SK-N-SH (cell line): Measurements from ENCODE around the gene ISL1. TPM values are rescaled to one million over a fixed set of nuclear protein-coding genes. Genes with fewer than 3 reads are reported as not detected.

ENCODE experiments used
- CTCF ChIA-PET: fragments of 300-600, 350-600 bp; formaldehyde crosslinking; extraction: SDS; loops from one replicate; lab custom pipeline; 2021; lab: Yijun Ruan, JAX
- POLR2A ChIA-PET: fragments of 350-600 bp; sonication (Branson Sonifier 250); formaldehyde crosslinking; extraction: SDS; loops from one replicate; lab custom pipeline; 2020; ENCODE audit warnings: antibody characterized with exemption, inconsistent platforms; lab: Yijun Ruan, JAX
- DNase-seq: peaks from one replicate; pipeline ENCODE4 v3.0.0; 2012
- H2AFZ ChIP-seq: fragments of 200-600 bp; sonication (generic); 2 replicates; pipeline ENCODE4 v1.8.1; 2016; ENCODE audit warnings: antibody characterized with exemption, mild to moderate bottlenecking, low read depth
- H3F3A ChIP-seq: fragments of 200-600 bp; sonication (generic); replicated peaks from 2 replicates; pipeline ENCODE3; 2016; ENCODE audit warnings: antibody characterized with exemption, mild to moderate bottlenecking; ENCODE audit not compliant: insufficient read depth
- H3K27ac ChIP-seq, 2 experiments: fragments of 200-500 bp in 1 of 2; fragments of 200-600 bp in 1 of 2; sonication (Bioruptor generic) in 1 of 2; sonication (generic), shearing (Covaris generic) in 1 of 2; 2 replicates each; pipeline versions ENCODE4 v1.5.1 to v1.6.1; 2014 to 2016; ENCODE audit warnings: low read depth in 2 of 2, inconsistent platforms in 1 of 2, low read length in 1 of 2, mild to moderate bottlenecking in 1 of 2, mixed read lengths in 1 of 2
- H3K27me3 ChIP-seq: fragments of 200-600 bp; sonication (generic), shearing (Covaris generic); 2 replicates; pipeline ENCODE4 v1.6.1; 2016; ENCODE audit warnings: mixed run types; ENCODE audit not compliant: insufficient read depth
- H3K36me3 ChIP-seq, 2 experiments: fragments of 200-500 bp in 1 of 2; fragments of 200-600 bp in 1 of 2; sonication (Bioruptor generic) in 1 of 2; sonication (generic) in 1 of 2; replicated peaks in 1 of 2; 2 replicates each; pipeline versions ENCODE3 to v1.5.1; 2014 to 2016; ENCODE audit warnings: low read length in 1 of 2, mild to moderate bottlenecking in 1 of 2; ENCODE audit not compliant: insufficient read depth in 2 of 2, control insufficient read depth in 1 of 2
- H3K4me1 ChIP-seq, 2 experiments: fragments of 200-500 bp in 1 of 2; fragments of 200-600 bp in 1 of 2; sonication (Bioruptor generic) in 1 of 2; sonication (generic), shearing (Covaris generic) in 1 of 2; 2 replicates each; pipeline versions ENCODE4 v1.5.1 to v1.6.1; 2014 to 2016; ENCODE audit warnings: low read depth in 1 of 2, low read length in 1 of 2, mixed run types in 1 of 2; ENCODE audit not compliant: insufficient read depth in 2 of 2, control insufficient read depth in 1 of 2
- H3K4me2 ChIP-seq: fragments of 200-600 bp; sonication (generic), shearing (Covaris generic); 2 replicates; pipeline ENCODE4 v1.6.1; 2017; ENCODE audit warnings: mixed run types
- H3K4me3 ChIP-seq, 2 experiments: fragments of 200-500 bp in 1 of 2; fragments of 200-600 bp in 1 of 2; sonication (Bioruptor generic) in 1 of 2; sonication (generic), shearing (Covaris generic) in 1 of 2; 2 replicates each; pipeline versions ENCODE4 v1.5.1 to v1.8.1; 2014 to 2016; ENCODE audit warnings: low read depth in 2 of 2, inconsistent platforms in 1 of 2, low read length in 1 of 2, mild to moderate bottlenecking in 1 of 2, mixed read lengths in 1 of 2, moderate library complexity in 1 of 2
- H3K79me2 ChIP-seq: fragments of 200-600 bp; sonication (generic); 2 replicates; pipeline ENCODE4 v1.8.1; 2017; ENCODE audit warnings: mild to moderate bottlenecking; ENCODE audit not compliant: insufficient read depth
- H3K9ac ChIP-seq: fragments of 200-600 bp; sonication (generic); 2 replicates; pipeline ENCODE4 v1.6.1; 2017; ENCODE audit warnings: mixed run types
- H3K9me2 ChIP-seq: fragments of 200-600 bp; sonication (generic); 2 replicates; pipeline ENCODE4 v1.6.1; 2017; ENCODE audit warnings: mixed run types
- H3K9me3 ChIP-seq: fragments of 200-600 bp; sonication (generic); 2 replicates; pipeline ENCODE4 v1.6.1; 2017; ENCODE audit warnings: mixed run types, mild to moderate bottlenecking, moderate library complexity
- H4K20me1 ChIP-seq: fragments of 200-600 bp; sonication (generic); 2 replicates; pipeline ENCODE4 v1.6.1; 2017; ENCODE audit warnings: mild to moderate bottlenecking, mixed run types; ENCODE audit not compliant: insufficient read depth
- CHD2 ChIP-seq: fragments of 150-350 bp; IDR thresholded peaks from 2 replicates; pipeline ENCODE4 v1.6.1; 2018; ENCODE audit warnings: low read length; ENCODE audit not compliant: partially characterized antibody
- EP300 ChIP-seq, 2 experiments: IDR thresholded peaks; 2 replicates each; pipeline versions ENCODE4 v1.4.0 to v1.6.1; 2012; ENCODE audit warnings: borderline replicate concordance in 1 of 2, low read depth in 1 of 2, low read length in 1 of 2
- FOXM1 ChIP-seq: IDR thresholded peaks from 2 replicates; pipeline ENCODE4 v1.4.0; 2012; ENCODE audit warnings: low read depth, mild to moderate bottlenecking
- GABPA ChIP-seq: IDR thresholded peaks from 2 replicates; pipeline ENCODE4 v1.4.0; 2012; ENCODE audit warnings: low read depth, mild to moderate bottlenecking
- JUND ChIP-seq: IDR thresholded peaks from 2 replicates; pipeline ENCODE4 v1.4.0; 2012
- MXI1 ChIP-seq: IDR thresholded peaks from 2 replicates; pipeline ENCODE4 v1.6.1; 2012; ENCODE audit warnings: mild to moderate bottlenecking, low read depth, low read length, improper control_type of control experiment
- NFIC ChIP-seq: IDR thresholded peaks from 2 replicates; pipeline ENCODE4 v1.4.0; 2012; ENCODE audit warnings: borderline replicate concordance
- NRF1 ChIP-seq: IDR thresholded peaks from 2 replicates; pipeline ENCODE4 v1.6.1; 2012; ENCODE audit warnings: low read depth, mild to moderate bottlenecking, low read length
- RAD21 ChIP-seq: IDR thresholded peaks from 2 replicates; pipeline ENCODE4 v1.6.1; 2012; ENCODE audit warnings: mild to moderate bottlenecking, low read length
- RCOR1 ChIP-seq: fragments of 150-350 bp; IDR thresholded peaks from 2 replicates; pipeline ENCODE4 v1.6.1; 2017; ENCODE audit warnings: antibody characterized with exemption, low read length
- RFX5 ChIP-seq: IDR thresholded peaks from 2 replicates; pipeline ENCODE4 v1.6.1; 2012; ENCODE audit warnings: mild to moderate bottlenecking, improper control_type of control experiment, low read length
- RXRA ChIP-seq: IDR thresholded peaks from 2 replicates; pipeline ENCODE4 v1.4.0; 2012; ENCODE audit warnings: low read depth, mild to moderate bottlenecking, borderline replicate concordance
- SIN3A ChIP-seq: IDR thresholded peaks from 2 replicates; pipeline ENCODE4 v1.6.1; 2012; ENCODE audit warnings: low read depth, mild to moderate bottlenecking, low read length, moderate library complexity, borderline replicate concordance
- TAF1 ChIP-seq: IDR thresholded peaks from 2 replicates; pipeline ENCODE4 v1.6.1; 2012; ENCODE audit warnings: low read depth, mild to moderate bottlenecking, low read length, moderate library complexity, borderline replicate concordance
- TCF12 ChIP-seq: IDR thresholded peaks from 2 replicates; pipeline ENCODE4 v1.4.0; 2012
- YY1 ChIP-seq: IDR thresholded peaks from 2 replicates; pipeline ENCODE4 v1.4.0; 2012; ENCODE audit warnings: low read depth, mild to moderate bottlenecking
- WGBS: methylation state at CpG from one replicate; pipeline ENCODE4 v1.1.6; 2017; ENCODE audit warnings: low lambda C conversion rate; 5-methylcytosine and 5-hydroxymethylcytosine counted together
- polyA plus RNA-seq, 3 experiments: library from polyadenylated mRNA; depleted of rRNA; stranded (reverse); fragments of >200 nt; gene quantifications; 2 replicates each; pipeline ENCODE4 v1.2.3, GENCODE V29; 2012
- TF ChIP-seq, protein P1 (sequence below): IDR thresholded peaks from 2 replicates; pipeline ENCODE4 v1.6.1; 2012; ENCODE audit warnings: mild to moderate bottlenecking, low read depth, low read length, moderate library complexity
- TF ChIP-seq, protein P2 (sequence below): IDR thresholded peaks from 2 replicates; pipeline ENCODE4 v1.4.0; 2012; ENCODE audit warnings: low read depth, borderline replicate concordance
- TF ChIP-seq, protein P3 (sequence below): IDR thresholded peaks from 2 replicates; pipeline ENCODE4 v1.4.0; 2012; ENCODE audit warnings: low read depth, borderline replicate concordance

ISL1 gene
- polyA plus RNA-seq, 1 of the 3 experiments (the other 2 are of a cell fraction): 15.2 TPM

DNA sequence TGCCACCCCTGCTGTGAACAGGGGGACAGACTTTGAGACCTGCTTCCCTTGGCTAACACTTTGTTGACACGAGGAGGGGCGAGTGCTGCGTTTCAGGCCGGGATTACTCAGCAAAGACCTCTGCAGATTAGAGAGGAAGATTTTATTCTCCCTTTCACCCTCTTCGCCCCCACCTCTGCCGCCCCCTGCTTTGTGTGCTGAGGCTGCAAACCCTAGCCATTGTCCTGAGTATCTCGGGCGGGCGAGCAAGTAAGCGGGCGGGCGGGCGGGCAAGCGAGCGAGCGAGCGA lies 6.0 kb downstream of the ISL1 start:
- no peak for DNase-seq
- H3K9ac ChIP-seq: peak overlapping the region; percentile 77; the same call in 1 of the 2 replicates
- H3K79me2 ChIP-seq: peaks cover 95% of the 10 kb centered on the region
- H3F3A ChIP-seq: peaks cover 13% of the 10 kb centered on the region
- H3K9me3 ChIP-seq: no peaks in the 10 kb centered on the region
- CTCF ChIA-PET: interaction anchor here (1.2 to 1.5 kb wide), 3 partner anchors 9 to 81 kb away, joined by 3 read pairs; no protein-coding TSS in a partner anchor
- POLR2A ChIA-PET: interaction anchor here (1.1 to 15.0 kb wide), 9 partner anchors 70 to 1269 kb away, joined by 4 to 437 read pairs (median 7); no protein-coding TSS in a partner anchor
- H3K4me3 ChIP-seq: peak overlapping the region; percentile 83 to 86
- peak overlapping the region; percentile 85 for H3K4me2 ChIP-seq
- no peaks in the 10 kb centered on the region for H3K27me3 ChIP-seq
- peaks cover 12 to 61% of the 10 kb centered on the region in 2 experiments for H3K36me3 ChIP-seq
- H3K9me2 ChIP-seq: no peaks in the 10 kb centered on the region
- no peaks in the 10 kb centered on the region for H4K20me1 ChIP-seq
- TF ChIP-seq MXI1 (no peak), YY1 (no peak), RFX5 (no peak), SIN3A (no peak), JUND (no peak), NRF1 (no peak)
- TF ChIP-seq, protein P1, sequence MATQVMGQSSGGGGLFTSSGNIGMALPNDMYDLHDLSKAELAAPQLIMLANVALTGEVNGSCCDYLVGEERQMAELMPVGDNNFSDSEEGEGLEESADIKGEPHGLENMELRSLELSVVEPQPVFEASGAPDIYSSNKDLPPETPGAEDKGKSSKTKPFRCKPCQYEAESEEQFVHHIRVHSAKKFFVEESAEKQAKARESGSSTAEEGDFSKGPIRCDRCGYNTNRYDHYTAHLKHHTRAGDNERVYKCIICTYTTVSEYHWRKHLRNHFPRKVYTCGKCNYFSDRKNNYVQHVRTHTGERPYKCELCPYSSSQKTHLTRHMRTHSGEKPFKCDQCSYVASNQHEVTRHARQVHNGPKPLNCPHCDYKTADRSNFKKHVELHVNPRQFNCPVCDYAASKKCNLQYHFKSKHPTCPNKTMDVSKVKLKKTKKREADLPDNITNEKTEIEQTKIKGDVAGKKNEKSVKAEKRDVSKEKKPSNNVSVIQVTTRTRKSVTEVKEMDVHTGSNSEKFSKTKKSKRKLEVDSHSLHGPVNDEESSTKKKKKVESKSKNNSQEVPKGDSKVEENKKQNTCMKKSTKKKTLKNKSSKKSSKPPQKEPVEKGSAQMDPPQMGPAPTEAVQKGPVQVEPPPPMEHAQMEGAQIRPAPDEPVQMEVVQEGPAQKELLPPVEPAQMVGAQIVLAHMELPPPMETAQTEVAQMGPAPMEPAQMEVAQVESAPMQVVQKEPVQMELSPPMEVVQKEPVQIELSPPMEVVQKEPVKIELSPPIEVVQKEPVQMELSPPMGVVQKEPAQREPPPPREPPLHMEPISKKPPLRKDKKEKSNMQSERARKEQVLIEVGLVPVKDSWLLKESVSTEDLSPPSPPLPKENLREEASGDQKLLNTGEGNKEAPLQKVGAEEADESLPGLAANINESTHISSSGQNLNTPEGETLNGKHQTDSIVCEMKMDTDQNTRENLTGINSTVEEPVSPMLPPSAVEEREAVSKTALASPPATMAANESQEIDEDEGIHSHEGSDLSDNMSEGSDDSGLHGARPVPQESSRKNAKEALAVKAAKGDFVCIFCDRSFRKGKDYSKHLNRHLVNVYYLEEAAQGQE: no peak
- peak overlapping the region; percentile 88 to 100 for H3K27ac ChIP-seq
- 3% methylated on average over 11 of the region's 17 CpGs for WGBS
- peak overlapping the region; percentile 49; the same call in 1 of the 2 replicates for H2AFZ ChIP-seq
- peaks cover 9 to 17% of the 10 kb centered on the region in 2 experiments; a peak in 3 of 4 replicates for H3K4me1 ChIP-seq

DNA sequence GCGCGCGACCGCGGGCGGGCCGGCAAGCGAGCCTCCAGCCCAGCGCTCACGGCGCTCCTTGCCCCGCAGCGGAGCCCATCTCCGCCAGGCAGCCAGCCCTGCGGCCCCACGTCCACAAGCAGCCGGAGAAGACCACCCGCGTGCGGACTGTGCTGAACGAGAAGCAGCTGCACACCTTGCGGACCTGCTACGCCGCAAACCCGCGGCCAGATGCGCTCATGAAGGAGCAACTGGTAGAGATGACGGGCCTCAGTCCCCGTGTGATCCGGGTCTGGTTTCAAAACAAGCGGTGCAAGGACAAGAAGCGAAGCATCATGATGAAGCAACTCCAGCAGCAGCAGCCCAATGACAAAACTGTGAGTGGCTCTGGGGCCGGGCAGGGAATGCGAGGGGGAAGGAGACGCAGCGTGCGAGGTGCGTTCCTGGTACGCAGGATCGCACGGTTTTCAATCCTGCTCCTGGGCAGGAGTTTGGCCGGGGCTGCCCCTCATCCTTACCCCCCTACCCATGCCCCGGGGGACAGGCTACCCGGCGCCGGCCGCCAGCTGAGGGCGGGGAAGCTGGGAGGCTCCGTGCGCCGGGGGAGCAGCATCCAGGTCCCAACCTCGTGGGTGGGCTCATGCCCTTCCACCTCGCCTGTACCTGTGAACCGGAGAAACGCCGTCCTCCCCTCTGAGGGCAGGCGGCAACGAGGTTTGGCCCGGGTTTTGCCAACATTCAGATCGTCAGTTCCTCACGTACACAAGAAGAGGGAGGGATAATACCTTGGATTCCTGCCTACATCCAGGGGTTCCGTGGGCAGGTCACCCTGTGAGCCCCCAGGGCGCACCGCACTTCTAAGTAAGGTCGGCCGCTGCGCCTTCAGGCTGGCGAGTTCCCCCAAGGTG lies 6.6 kb downstream of the ISL1 start:
- H3K4me3 ChIP-seq: peak overlapping the region; percentile 63 to 83
- H3K4me1 ChIP-seq: peaks cover 9 to 20% of the 10 kb centered on the region in 2 experiments; a peak in 3 of 4 replicates
- TF ChIP-seq CHD2: no peak
- TF ChIP-seq RAD21: no peak
- TF ChIP-seq FOXM1: no peak
- no peak for TF ChIP-seq YY1
- TF ChIP-seq, protein P2, sequence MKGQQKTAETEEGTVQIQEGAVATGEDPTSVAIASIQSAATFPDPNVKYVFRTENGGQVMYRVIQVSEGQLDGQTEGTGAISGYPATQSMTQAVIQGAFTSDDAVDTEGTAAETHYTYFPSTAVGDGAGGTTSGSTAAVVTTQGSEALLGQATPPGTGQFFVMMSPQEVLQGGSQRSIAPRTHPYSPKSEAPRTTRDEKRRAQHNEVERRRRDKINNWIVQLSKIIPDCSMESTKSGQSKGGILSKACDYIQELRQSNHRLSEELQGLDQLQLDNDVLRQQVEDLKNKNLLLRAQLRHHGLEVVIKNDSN: no peak
- no peak for TF ChIP-seq NFIC
- 0 out of 2 replicates have a peak, but pooled peaks have one; percentile 2 for TF ChIP-seq MXI1
- 0 out of 2 replicates have a peak, but pooled peaks have one; percentile 14 for TF ChIP-seq TAF1
- TF ChIP-seq TCF12: no peak
- TF ChIP-seq RCOR1: no peak
- TF ChIP-seq GABPA: no peak
- TF ChIP-seq EP300 (IDR thresholded peaks at IDR 0.05; ENCODE audit: borderline replicate concordance in 1 of 2, low read depth in 1 of 2, low read length in 1 of 2): 0 out of 4 replicates have a peak, but pooled peaks of 1 of the 2 experiments have one; percentile 4
- no peak for TF ChIP-seq RXRA
- TF ChIP-seq, protein P3, sequence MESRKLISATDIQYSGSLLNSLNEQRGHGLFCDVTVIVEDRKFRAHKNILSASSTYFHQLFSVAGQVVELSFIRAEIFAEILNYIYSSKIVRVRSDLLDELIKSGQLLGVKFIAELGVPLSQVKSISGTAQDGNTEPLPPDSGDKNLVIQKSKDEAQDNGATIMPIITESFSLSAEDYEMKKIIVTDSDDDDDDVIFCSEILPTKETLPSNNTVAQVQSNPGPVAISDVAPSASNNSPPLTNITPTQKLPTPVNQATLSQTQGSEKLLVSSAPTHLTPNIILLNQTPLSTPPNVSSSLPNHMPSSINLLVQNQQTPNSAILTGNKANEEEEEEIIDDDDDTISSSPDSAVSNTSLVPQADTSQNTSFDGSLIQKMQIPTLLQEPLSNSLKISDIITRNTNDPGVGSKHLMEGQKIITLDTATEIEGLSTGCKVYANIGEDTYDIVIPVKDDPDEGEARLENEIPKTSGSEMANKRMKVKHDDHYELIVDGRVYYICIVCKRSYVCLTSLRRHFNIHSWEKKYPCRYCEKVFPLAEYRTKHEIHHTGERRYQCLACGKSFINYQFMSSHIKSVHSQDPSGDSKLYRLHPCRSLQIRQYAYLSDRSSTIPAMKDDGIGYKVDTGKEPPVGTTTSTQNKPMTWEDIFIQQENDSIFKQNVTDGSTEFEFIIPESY: no peak
- no peak for TF ChIP-seq JUND
- TF ChIP-seq, all 33 proteins: peak for 3
- H3K9me2 ChIP-seq: no peaks in the 10 kb centered on the region
- no peaks in the 10 kb centered on the region for H3K9me3 ChIP-seq
- 5% methylated on average over 24 of the region's 68 CpGs for WGBS
- H4K20me1 ChIP-seq: no peaks in the 10 kb centered on the region
- H3K79me2 ChIP-seq: peaks cover 95% of the 10 kb centered on the region
- peaks cover 13% of the 10 kb centered on the region for H3F3A ChIP-seq
- H3K4me2 ChIP-seq: peak overlapping the region; percentile 85
- H3K9ac ChIP-seq: peak overlapping the region; percentile 63
- CTCF ChIA-PET: interaction anchor here (1.1 to 1.8 kb wide), 3 partner anchors 9 to 80 kb away, joined by 3 to 4 read pairs (median 3); no protein-coding TSS in a partner anchor
- peak overlapping the region; percentile 62 to 100 for H3K27ac ChIP-seq
- H2AFZ ChIP-seq: peak overlapping the region; percentile 44; the same call in 1 of the 2 replicates
- DNase-seq: peak; percentile 61
- H3K36me3 ChIP-seq: peaks cover 16 to 67% of the 10 kb centered on the region in 2 experiments
- no peaks in the 10 kb centered on the region for H3K27me3 ChIP-seq
- POLR2A ChIA-PET: interaction anchor here (0.6 to 1.4 kb wide), 4 partner anchors 71 to 426 kb away, joined by 3 to 5 read pairs (median 4); no protein-coding TSS in a partner anchor
